ENCODE results near the gene ARHGEF5. TPM values are rescaled to one million over a fixed set of nuclear protein-coding genes. Genes with fewer than 3 reads are reported as not detected.
"Not testable (repeated sequence)": the region's sequence is repeated elsewhere in the genome, so short reads cannot be mapped to it uniquely, and the experiment has no call there.

The ARHGEF5 gene
- total RNA-seq, 4 donors from 2014 or later = 1.3 to 6.8 (median 6.0) TPM

DNA sequence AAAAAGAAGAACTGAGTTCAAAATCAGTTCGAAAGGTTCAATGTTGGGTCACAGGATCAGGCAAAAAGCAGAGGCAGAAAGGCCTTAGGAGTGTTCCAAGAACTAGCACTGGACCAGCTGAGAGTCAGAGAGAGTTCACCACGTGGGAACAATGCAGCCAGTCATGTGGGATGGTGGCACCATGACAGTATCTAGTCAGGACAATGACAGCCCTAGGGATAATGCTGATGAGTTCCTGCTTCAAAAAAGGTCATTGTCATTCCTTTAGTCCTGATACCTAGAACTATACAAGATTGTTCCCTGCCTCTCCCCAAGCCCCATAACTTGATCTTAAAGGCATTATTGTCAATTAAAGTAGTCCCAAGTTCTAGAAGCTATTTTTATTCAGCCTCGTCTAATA, 3.5 kb upstream of the ARHGEF5 start:
- intact Hi-C loops (cut with DNase I; ENCODE audit: low total_unique reads); H3K27ac ChIP-seq; H3K4me1 ChIP-seq; H3K9me3 ChIP-seq; H3K4me3 ChIP-seq; H3K36me3 ChIP-seq; DNase-seq; H3K27me3 ChIP-seq: not testable (repeated sequence)

DNA sequence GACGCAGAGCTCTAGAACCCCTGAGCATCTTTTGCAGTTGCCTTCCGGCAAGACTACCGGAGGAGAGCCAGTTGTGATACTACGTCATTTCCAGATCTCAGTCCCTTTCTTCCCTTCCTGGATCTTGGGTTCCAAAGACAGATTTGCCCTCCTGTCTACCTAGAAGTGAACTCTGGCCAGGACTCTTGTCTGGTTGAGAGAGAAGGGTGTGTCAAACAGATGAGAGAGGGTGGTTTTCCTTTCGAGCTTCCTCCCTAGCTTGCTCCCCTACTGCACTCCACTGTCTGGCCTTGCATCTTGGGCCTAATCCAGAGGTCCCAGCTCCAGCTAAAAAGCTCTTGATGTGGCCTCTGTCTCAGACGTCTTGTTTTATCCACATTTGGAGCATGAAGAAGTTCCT, 983 bp downstream of the ARHGEF5 start:
- H3K9me3 ChIP-seq; H3K4me1 ChIP-seq; DNase-seq; H3K27ac ChIP-seq; intact Hi-C loops (cut with DNase I; ENCODE audit: low total_unique reads); H3K36me3 ChIP-seq; H3K27me3 ChIP-seq; H3K4me3 ChIP-seq: not testable (repeated sequence)

DNA sequence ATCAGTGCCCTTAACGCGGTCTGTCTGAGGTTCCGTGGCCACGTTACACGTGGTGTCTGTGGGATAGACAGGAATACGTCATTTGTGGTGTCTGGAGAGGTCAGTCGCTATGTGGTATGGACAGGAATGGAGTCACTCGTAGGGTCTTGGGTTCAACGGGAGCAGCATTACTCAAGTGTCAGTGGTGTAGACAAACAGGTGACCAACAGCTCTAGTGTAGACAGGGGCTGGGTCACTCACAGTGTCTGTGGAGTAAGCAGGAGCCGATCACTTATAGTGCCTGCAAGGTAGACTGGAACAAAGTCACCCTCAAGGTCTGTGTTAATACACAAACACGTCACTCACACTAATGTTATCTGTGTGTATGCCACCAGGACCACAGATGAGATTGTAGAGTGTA, 1.7 kb downstream of the ARHGEF5 start:
- H3K4me1 ChIP-seq; H3K4me3 ChIP-seq; H3K27ac ChIP-seq; intact Hi-C loops (cut with DNase I; ENCODE audit: low total_unique reads); DNase-seq; H3K36me3 ChIP-seq; H3K9me3 ChIP-seq; H3K27me3 ChIP-seq: not testable (repeated sequence)

DNA sequence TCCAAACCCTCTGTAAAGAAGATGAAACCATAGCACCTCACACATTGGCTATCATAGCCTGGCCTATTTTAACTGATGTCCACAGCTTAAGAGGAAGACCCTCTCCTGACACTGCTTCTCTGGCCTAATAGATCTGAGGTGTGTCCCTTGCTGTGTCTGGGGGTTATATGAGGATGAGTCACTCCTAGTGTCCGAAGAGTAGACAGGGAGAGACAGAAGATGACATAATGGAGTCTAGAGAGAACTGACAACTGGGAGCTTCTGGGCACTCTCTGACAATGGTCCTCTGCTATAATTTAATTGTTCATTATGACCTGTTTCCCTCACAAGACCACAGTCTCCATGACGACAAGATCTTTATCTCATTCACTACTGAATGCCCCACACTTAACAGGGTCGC, 6.9 kb downstream of the ARHGEF5 start:
- H3K27ac ChIP-seq; H3K27me3 ChIP-seq; H3K4me3 ChIP-seq; H3K4me1 ChIP-seq; H3K36me3 ChIP-seq; DNase-seq; intact Hi-C loops (cut with DNase I; ENCODE audit: low total_unique reads); H3K9me3 ChIP-seq: not testable (repeated sequence)

DNA sequence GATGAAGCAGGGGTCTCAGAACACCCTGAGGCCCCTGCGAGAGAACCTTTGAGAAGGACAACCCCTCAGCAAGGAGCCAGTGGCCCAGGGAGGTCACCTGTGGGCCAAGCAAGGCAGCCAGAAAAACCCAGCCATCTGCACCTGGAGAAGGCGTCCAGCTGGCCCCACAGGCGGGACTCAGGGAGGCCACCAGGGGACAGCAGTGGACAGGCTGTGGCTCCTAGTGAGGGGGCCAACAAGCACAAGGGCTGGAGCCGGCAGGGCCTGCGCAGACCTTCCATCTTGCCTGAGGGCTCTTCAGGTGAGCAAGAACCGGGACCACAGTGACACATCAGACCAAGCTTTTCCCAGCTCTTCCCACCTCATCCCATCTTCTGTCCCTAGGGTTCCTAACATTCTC, 10.3 kb downstream of the ARHGEF5 start:
- H3K4me1 ChIP-seq; H3K27ac ChIP-seq; intact Hi-C loops (cut with DNase I; ENCODE audit: low total_unique reads); H3K4me3 ChIP-seq; H3K36me3 ChIP-seq; H3K9me3 ChIP-seq; DNase-seq; H3K27me3 ChIP-seq: not testable (repeated sequence)

DNA sequence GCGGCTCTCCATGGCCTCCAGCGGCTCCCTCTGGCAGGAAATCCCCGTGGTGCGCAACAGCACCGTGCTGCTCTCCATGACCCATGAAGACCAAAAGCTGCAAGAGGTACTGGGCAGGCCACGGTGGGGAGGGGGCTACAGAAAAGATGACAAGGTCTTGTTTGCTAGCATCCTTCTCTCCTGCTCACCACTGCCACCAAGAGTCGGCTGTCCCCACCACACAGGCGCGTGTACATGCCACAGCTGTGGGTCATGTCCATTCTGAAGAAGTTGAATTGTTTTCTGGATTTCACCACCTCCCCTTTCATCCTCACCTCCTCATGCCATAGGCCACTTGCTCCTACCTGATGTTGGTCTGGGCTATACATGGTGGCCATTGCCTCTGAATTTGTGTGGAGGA, 12.0 kb downstream of the ARHGEF5 start:
- H3K4me3 ChIP-seq; H3K4me1 ChIP-seq; H3K27me3 ChIP-seq; H3K9me3 ChIP-seq; H3K36me3 ChIP-seq; H3K27ac ChIP-seq; DNase-seq; intact Hi-C loops (cut with DNase I; ENCODE audit: low total_unique reads): not testable (repeated sequence)

DNA sequence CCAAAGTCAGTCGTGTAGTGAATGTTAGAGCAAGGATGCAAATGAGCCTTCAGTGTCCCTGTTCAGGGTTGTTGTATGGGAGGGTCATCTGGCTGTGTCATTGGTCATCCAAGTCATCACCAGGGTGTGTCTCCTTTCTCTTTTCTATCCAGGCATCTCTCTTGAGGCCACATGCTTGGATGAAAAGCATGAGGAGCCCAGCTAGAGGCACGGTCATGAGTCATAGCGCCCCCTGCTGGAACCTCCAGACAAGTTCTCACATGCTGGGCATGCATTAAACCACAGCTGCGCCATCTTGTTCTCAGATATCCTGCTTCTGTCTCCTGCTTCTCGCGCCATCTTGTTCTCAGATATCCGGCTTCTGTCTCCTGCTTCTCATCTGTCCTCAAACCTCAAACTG, 14.0 kb downstream of the ARHGEF5 start:
- H3K4me3 ChIP-seq; H3K36me3 ChIP-seq; H3K9me3 ChIP-seq; H3K27me3 ChIP-seq; DNase-seq; intact Hi-C loops (cut with DNase I; ENCODE audit: low total_unique reads); H3K4me1 ChIP-seq; H3K27ac ChIP-seq: not testable (repeated sequence)

DNA sequence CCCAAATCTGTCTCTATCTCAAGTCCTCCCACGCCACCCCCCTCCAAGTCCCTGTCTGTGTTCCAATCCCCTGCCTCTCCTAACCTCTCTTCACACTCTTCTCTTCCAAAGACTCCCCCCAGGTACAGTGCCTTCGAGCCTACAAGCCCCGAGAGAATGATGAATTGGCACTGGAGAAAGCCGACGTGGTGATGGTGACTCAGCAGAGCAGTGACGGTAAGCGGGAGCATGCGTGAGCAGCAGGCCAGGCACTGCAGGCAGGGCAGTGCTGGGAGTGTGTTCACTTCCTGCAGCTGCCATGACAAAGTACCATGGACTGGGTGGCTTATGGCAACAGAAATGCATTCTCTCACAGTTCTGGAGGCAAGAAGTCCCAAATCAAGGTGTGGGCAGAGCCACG, 23.4 kb downstream of the ARHGEF5 start:
- DNase-seq = no peak
- Histone ChIP-seq H3K4me1 (no peaks in the 10 kb centered on the region), H3K27ac (no peak overlapping the region), H3K9me3 (no peaks in the 10 kb centered on the region), H3K36me3 (no peaks in the 10 kb centered on the region), H3K27me3 (no peaks in the 10 kb centered on the region), H3K4me3 (no peak overlapping the region)
- intact Hi-C loops (cut with DNase I; ENCODE audit: low total_unique reads) = no loop called here
- TF ChIP-seq POLR2A (IDR thresholded peaks at IDR 0.05) = no peak
- TF ChIP-seq, protein P1, sequence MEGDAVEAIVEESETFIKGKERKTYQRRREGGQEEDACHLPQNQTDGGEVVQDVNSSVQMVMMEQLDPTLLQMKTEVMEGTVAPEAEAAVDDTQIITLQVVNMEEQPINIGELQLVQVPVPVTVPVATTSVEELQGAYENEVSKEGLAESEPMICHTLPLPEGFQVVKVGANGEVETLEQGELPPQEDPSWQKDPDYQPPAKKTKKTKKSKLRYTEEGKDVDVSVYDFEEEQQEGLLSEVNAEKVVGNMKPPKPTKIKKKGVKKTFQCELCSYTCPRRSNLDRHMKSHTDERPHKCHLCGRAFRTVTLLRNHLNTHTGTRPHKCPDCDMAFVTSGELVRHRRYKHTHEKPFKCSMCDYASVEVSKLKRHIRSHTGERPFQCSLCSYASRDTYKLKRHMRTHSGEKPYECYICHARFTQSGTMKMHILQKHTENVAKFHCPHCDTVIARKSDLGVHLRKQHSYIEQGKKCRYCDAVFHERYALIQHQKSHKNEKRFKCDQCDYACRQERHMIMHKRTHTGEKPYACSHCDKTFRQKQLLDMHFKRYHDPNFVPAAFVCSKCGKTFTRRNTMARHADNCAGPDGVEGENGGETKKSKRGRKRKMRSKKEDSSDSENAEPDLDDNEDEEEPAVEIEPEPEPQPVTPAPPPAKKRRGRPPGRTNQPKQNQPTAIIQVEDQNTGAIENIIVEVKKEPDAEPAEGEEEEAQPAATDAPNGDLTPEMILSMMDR (IDR thresholded peaks at IDR 0.05) = no peak

DNA sequence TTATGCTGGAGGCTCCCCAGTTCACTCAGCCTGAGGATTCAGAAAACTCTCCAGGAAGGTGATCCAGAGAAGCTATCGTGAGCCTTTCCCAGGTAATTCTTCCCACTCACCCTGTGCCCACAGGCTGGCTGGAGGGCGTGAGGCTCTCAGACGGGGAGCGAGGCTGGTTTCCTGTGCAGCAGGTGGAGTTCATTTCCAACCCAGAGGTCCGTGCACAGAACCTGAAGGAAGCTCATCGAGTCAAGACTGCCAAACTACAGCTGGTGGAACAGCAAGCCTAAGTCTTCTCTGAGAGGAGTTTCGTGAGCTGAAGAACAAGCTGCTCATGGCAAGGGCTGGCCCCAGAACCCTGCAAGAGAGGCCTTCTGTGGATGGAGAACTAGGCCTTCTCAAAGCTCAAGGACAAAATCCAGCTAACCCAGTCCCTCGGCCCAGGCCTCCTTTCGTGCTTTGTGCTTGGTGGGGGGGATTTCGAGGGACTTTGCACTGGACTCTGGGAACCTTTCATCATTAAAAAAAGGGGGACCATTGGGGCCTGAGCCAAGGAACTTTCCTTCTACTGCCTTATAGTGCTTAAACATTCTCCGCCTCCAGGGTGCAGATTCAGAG, 24.7 kb downstream of the ARHGEF5 start:
- Histone ChIP-seq H3K4me1 (no peaks in the 10 kb centered on the region), H3K27ac (no peak overlapping the region), H3K4me3 (no peak overlapping the region), H3K9me3 (no peaks in the 10 kb centered on the region), H3K36me3 (no peaks in the 10 kb centered on the region), H3K27me3 (no peaks in the 10 kb centered on the region)
- intact Hi-C loops (cut with DNase I; ENCODE audit: low total_unique reads) = no loop called here
- DNase-seq = no peak
- TF ChIP-seq, protein P1 (IDR thresholded peaks at IDR 0.05) = no peak
- TF ChIP-seq POLR2A (IDR thresholded peaks at IDR 0.05) = no peak

Measured in uterus (tissue), 4 donors.